Measurements from ENCODE around the gene GRAP2.

Gene GRAP2

GRCh38 chr22:40006641-40007040, 105.8 kb downstream of the GRAP2 start:
- Histone ChIP-seq H3K79me2 (ENCODE audit: insufficient read depth, low read length) (no peaks in the 10 kb centered on the region), H3K36me3 (ENCODE audit: insufficient read depth, low read length) (no peaks in the 10 kb centered on the region), H3K4me1 (ENCODE audit: insufficient read depth, low read length, poor library complexity, severe bottlenecking) (peaks cover 2% of the 10 kb centered on the region), H3F3A (ENCODE audit: low read depth) (no peaks in the 10 kb centered on the region), H2AFZ (ENCODE audit: low read length) (no peak overlapping the region), H3K27me3 (ENCODE audit: insufficient read depth, low read length, poor library complexity, severe bottlenecking) (no peaks in the 10 kb centered on the region), H3K9ac (ENCODE audit: low read depth, low read length, poor library complexity, severe bottlenecking) (no peak overlapping the region), H3K9me2 (replicated peaks; ENCODE audit: low read depth, low read length) (no peaks in the 10 kb centered on the region), H3K9me3 (ENCODE audit: insufficient read depth, low read depth, low read length) (no peaks in the 10 kb centered on the region), H3K4me3 (ENCODE audit: low read length, poor library complexity, severe bottlenecking) (no peak overlapping the region), H4K20me1 (ENCODE audit: insufficient read depth, low read length, poor library complexity, severe bottlenecking) (no peaks in the 10 kb centered on the region), H3K4me2 (ENCODE audit: low read depth, low read length, poor library complexity, severe bottlenecking) (no peak overlapping the region)
- no peak for TF ChIP-seq CTCF (conservative IDR thresholded peaks at IDR 0.05; ENCODE audit: low read length)
- TF ChIP-seq EZH2phosphoT487 (IDR thresholded peaks at IDR 0.05; ENCODE audit: borderline replicate concordance) = no peak

- no peak overlapping the region for H3K4me2 ChIP-seq (ENCODE audit: low read depth, low read length, poor library complexity, severe bottlenecking)
- no peaks in the 10 kb centered on the region for H4K20me1 ChIP-seq (ENCODE audit: insufficient read depth, low read length, poor library complexity, severe bottlenecking)
- no peak overlapping the region for H2AFZ ChIP-seq (ENCODE audit: low read length)
- H3K9me2 ChIP-seq (replicated peaks; ENCODE audit: low read depth, low read length) = no peaks in the 10 kb centered on the region
- no peaks in the 10 kb centered on the region for H3K27me3 ChIP-seq (ENCODE audit: insufficient read depth, low read length, poor library complexity, severe bottlenecking)
- no peak overlapping the region for H3K4me3 ChIP-seq (ENCODE audit: low read length, poor library complexity, severe bottlenecking)
- H3F3A ChIP-seq (ENCODE audit: low read depth) = no peaks in the 10 kb centered on the region
- TF ChIP-seq EZH2phosphoT487 (IDR thresholded peaks at IDR 0.05; ENCODE audit: borderline replicate concordance) (no peak), CTCF (conservative IDR thresholded peaks at IDR 0.05; ENCODE audit: low read length) (no peak)
- H3K9me3 ChIP-seq (ENCODE audit: insufficient read depth, low read depth, low read length) = no peaks in the 10 kb centered on the region
- H3K79me2 ChIP-seq (ENCODE audit: insufficient read depth, low read length) = no peaks in the 10 kb centered on the region
- no peak overlapping the region for H3K9ac ChIP-seq (ENCODE audit: low read depth, low read length, poor library complexity, severe bottlenecking)
- no peaks in the 10 kb centered on the region for H3K36me3 ChIP-seq (ENCODE audit: insufficient read depth, low read length)
- H3K4me1 ChIP-seq (ENCODE audit: insufficient read depth, low read length, poor library complexity, severe bottlenecking) = peaks cover 2% of the 10 kb centered on the region
Observed at GRCh38 chr22:40007853-40008710, 107.2 kb downstream of the GRAP2 start.

- TF ChIP-seq EZH2phosphoT487 (IDR thresholded peaks at IDR 0.05; ENCODE audit: borderline replicate concordance) (no peak), CTCF (conservative IDR thresholded peaks at IDR 0.05; ENCODE audit: low read length) (no peak)
- Histone ChIP-seq H3K9ac (ENCODE audit: low read depth, low read length, poor library complexity, severe bottlenecking) (no peak overlapping the region), H3K9me2 (replicated peaks; ENCODE audit: low read depth, low read length) (no peaks in the 10 kb centered on the region), H2AFZ (ENCODE audit: low read length) (no peak overlapping the region), H3K36me3 (ENCODE audit: insufficient read depth, low read length) (no peaks in the 10 kb centered on the region), H3K4me2 (ENCODE audit: low read depth, low read length, poor library complexity, severe bottlenecking) (no peak overlapping the region), H4K20me1 (ENCODE audit: insufficient read depth, low read length, poor library complexity, severe bottlenecking) (no peaks in the 10 kb centered on the region), H3K4me1 (ENCODE audit: insufficient read depth, low read length, poor library complexity, severe bottlenecking) (peaks cover 2% of the 10 kb centered on the region), H3F3A (ENCODE audit: low read depth) (no peaks in the 10 kb centered on the region), H3K27me3 (ENCODE audit: insufficient read depth, low read length, poor library complexity, severe bottlenecking) (no peaks in the 10 kb centered on the region), H3K4me3 (ENCODE audit: low read length, poor library complexity, severe bottlenecking) (no peak overlapping the region), H3K9me3 (ENCODE audit: insufficient read depth, low read depth, low read length) (no peaks in the 10 kb centered on the region), H3K79me2 (ENCODE audit: insufficient read depth, low read length) (no peaks in the 10 kb centered on the region)
Observed at GRCh38 chr22:40008726-40009291, 107.9 kb downstream of the GRAP2 start.

Data from Loucy (cell line).